H9 (cell line): Measurements from ENCODE around the gene IFNGR1. TPM values are rescaled to one million over a fixed set of nuclear protein-coding genes. Genes with fewer than 3 reads are reported as not detected.

Source experiments
- DNase-seq: peaks from one replicate; pipeline ENCODE4 v3.0.0-alpha.2; 2017
- H2AFZ ChIP-seq: one replicate; pipeline ENCODE4 v1.6.1; 2013; ENCODE audit warnings: mild to moderate bottlenecking, low read length, control low read depth, moderate library complexity
- H2AK5ac ChIP-seq: 2 replicates; pipeline ENCODE4 v1.6.1; 2013; ENCODE audit warnings: low read length, control low read depth, mixed read lengths; ENCODE audit not compliant: insufficient read length
- H2BK120ac ChIP-seq: one replicate; pipeline ENCODE4 v1.6.1; 2013; ENCODE audit warnings: low read depth, mild to moderate bottlenecking, low read length, control low read depth, inconsistent platforms; ENCODE audit not compliant: poor library complexity, severe bottlenecking
- H2BK12ac ChIP-seq: 2 replicates; pipeline ENCODE4 v1.6.1; 2013; ENCODE audit warnings: low read length, control low read depth, mixed read lengths, low read depth; ENCODE audit not compliant: insufficient read length
- H2BK15ac ChIP-seq: 2 replicates; pipeline ENCODE4 v1.6.1; 2013; ENCODE audit warnings: low read depth, low read length, control low read depth
- H2BK20ac ChIP-seq: one replicate; pipeline ENCODE4 v1.6.1; 2013; ENCODE audit warnings: low read depth, mild to moderate bottlenecking, low read length, control low read depth, inconsistent platforms; ENCODE audit not compliant: poor library complexity, severe bottlenecking
- H2BK5ac ChIP-seq: 2 replicates; pipeline ENCODE4 v1.6.1; 2013; ENCODE audit warnings: low read length, control low read depth, mixed read lengths; ENCODE audit not compliant: insufficient read length
- H3K14ac ChIP-seq: 2 replicates; pipeline ENCODE4 v1.6.1; 2013; ENCODE audit warnings: low read length, control low read depth; ENCODE audit not compliant: insufficient read depth
- H3K18ac ChIP-seq: 2 replicates; pipeline ENCODE4 v1.6.1; 2013; ENCODE audit warnings: low read depth, mild to moderate bottlenecking, mixed read lengths, low read length, control low read depth; ENCODE audit not compliant: insufficient read length
- H3K23ac ChIP-seq: 2 replicates; pipeline ENCODE4 v1.6.1; 2013; ENCODE audit warnings: low read length, control low read depth, mixed read lengths, low read depth; ENCODE audit not compliant: insufficient read length
- H3K23me2 ChIP-seq: 2 replicates; pipeline ENCODE4 v1.6.1; 2013; ENCODE audit warnings: low read depth, mild to moderate bottlenecking, mixed read lengths, low read length, control low read depth; ENCODE audit not compliant: insufficient read length, poor library complexity, severe bottlenecking
- H3K27ac ChIP-seq: 2 replicates; pipeline ENCODE4 v1.5.1; 2013; ENCODE audit warnings: low read length, control low read depth, mixed read lengths, low read depth; ENCODE audit not compliant: insufficient read length
- H3K27me3 ChIP-seq: 2 replicates; pipeline ENCODE4 v1.6.1; 2013; ENCODE audit warnings: low read length, control low read depth, inconsistent platforms; ENCODE audit not compliant: insufficient read depth
- H3K4ac ChIP-seq: 2 replicates; pipeline ENCODE4 v1.6.1; 2013; ENCODE audit warnings: low read depth, mild to moderate bottlenecking, control low read depth, inconsistent platforms, low read length, moderate library complexity
- H3K4me1 ChIP-seq: 2 replicates; pipeline ENCODE4 v1.6.1; 2013; ENCODE audit warnings: low read length, control low read depth, inconsistent platforms; ENCODE audit not compliant: insufficient read depth
- H3K4me2 ChIP-seq: 2 replicates; pipeline ENCODE4 v1.6.1; 2013; ENCODE audit warnings: low read length, control low read depth, mixed read lengths; ENCODE audit not compliant: insufficient read length, insufficient read depth
- H3K56ac ChIP-seq: 2 replicates; pipeline ENCODE4 v1.6.1; 2013; ENCODE audit warnings: low read depth, mild to moderate bottlenecking, mixed read lengths, low read length, control low read depth; ENCODE audit not compliant: insufficient read length
- H3K79me1 ChIP-seq: 2 replicates; pipeline ENCODE4 v1.6.1; 2013; ENCODE audit warnings: low read depth, mild to moderate bottlenecking, moderate library complexity, low read length, control low read depth, inconsistent platforms; ENCODE audit not compliant: insufficient read depth, poor library complexity, severe bottlenecking
- H3K79me2 ChIP-seq: 2 replicates; pipeline ENCODE4 v1.6.1; 2013; ENCODE audit warnings: low read length, control low read depth, inconsistent platforms; ENCODE audit not compliant: insufficient read depth
- H3K9ac ChIP-seq: 2 replicates; pipeline ENCODE4 v1.6.1; 2013; ENCODE audit warnings: low read length, control low read depth, mixed read lengths; ENCODE audit not compliant: insufficient read length; ENCODE audit errors: extremely low read depth
- H3K9me3 ChIP-seq: one replicate; pipeline ENCODE4 v1.6.1; 2013; ENCODE audit warnings: low read depth, low read length, inconsistent platforms; ENCODE audit not compliant: control insufficient read depth
- H3T11ph ChIP-seq: one replicate; pipeline ENCODE4 v1.6.1; 2013; ENCODE audit warnings: mild to moderate bottlenecking, low read length, control low read depth, inconsistent platforms
- H4K20me1 ChIP-seq: one replicate; pipeline ENCODE4 v1.6.1; 2013; ENCODE audit not compliant: control insufficient read depth, insufficient read length, insufficient read depth
- H4K5ac ChIP-seq: 2 replicates; pipeline ENCODE4 v1.6.1; 2013; ENCODE audit warnings: low read depth, mild to moderate bottlenecking, mixed read lengths, low read length, control low read depth; ENCODE audit not compliant: insufficient read length
- H4K8ac ChIP-seq: replicated peaks from 2 replicates; pipeline ENCODE4 v1.6.1; 2013; ENCODE audit warnings: low read length, control low read depth, mixed read lengths, low read depth; ENCODE audit not compliant: insufficient read length
- H4K91ac ChIP-seq: 2 replicates; pipeline ENCODE4 v1.6.1; 2013; ENCODE audit warnings: low read depth, mild to moderate bottlenecking, moderate library complexity, mixed read lengths, low read length, control low read depth; ENCODE audit not compliant: insufficient read length
- H3K27ac Mint-ChIP-seq, 3 experiments: 2 replicates in 2 of 3; 3 replicates in 1 of 3; pipeline ENCODE4 v1.8.0; 2020 to 2021; ENCODE audit warnings: mixed read lengths in 3 of 3, mild to moderate bottlenecking in 1 of 3, moderate library complexity in 1 of 3
- H3K27me3 Mint-ChIP-seq: 2 replicates; pipeline ENCODE4 v1.8.0; 2021; ENCODE audit warnings: low read depth, mild to moderate bottlenecking, moderate library complexity, mixed read lengths
- H3K36me3 Mint-ChIP-seq, 3 experiments: 2 replicates in 2 of 3; 3 replicates in 1 of 3; pipeline ENCODE4 v1.8.0; 2020 to 2021; ENCODE audit warnings: low read depth in 3 of 3, mixed read lengths in 3 of 3; ENCODE audit not compliant: insufficient read depth in 1 of 3
- H3K4me1 Mint-ChIP-seq, 2 experiments: 2 replicates each; pipeline ENCODE4 v1.8.0; 2020; ENCODE audit warnings: mixed read lengths in 2 of 2
- H3K4me3 Mint-ChIP-seq, 2 experiments: 2 replicates in 1 of 2; 3 replicates in 1 of 2; pipeline ENCODE4 v1.8.0; 2020 to 2021; ENCODE audit warnings: mild to moderate bottlenecking in 2 of 2, mixed read lengths in 2 of 2, moderate library complexity in 1 of 2
- H3K9me3 Mint-ChIP-seq, 2 experiments: 2 replicates in 1 of 2; 3 replicates in 1 of 2; pipeline ENCODE4 v1.8.0; 2020; ENCODE audit warnings: mild to moderate bottlenecking in 2 of 2, mixed read lengths in 2 of 2, moderate library complexity in 1 of 2
- CTCF ChIP-seq: fragments of 200-600 bp; sonication (generic); conservative IDR thresholded peaks from 3 replicates; pipeline ENCODE4 v1.8.0; 2021; ENCODE audit warnings: antibody characterized with exemption, mild to moderate bottlenecking
- WGBS: extraction: QIAGEN DNeasy Blood & Tissue Kit; methylation state at CpG from one replicate; pipeline ENCODE4 v1.1.7; 2013; ENCODE audit warnings: missing lambda C conversion rate, low lambda C conversion rate, mixed read lengths; ENCODE audit not compliant: insufficient read length; ENCODE audit errors: extremely low coverage; 5-methylcytosine and 5-hydroxymethylcytosine counted together
- total RNA-seq: library from RNA; stranded (reverse); gene quantifications from 2 replicates; pipeline ENCODE4 v1.2.1, GENCODE V29; 2021

IFNGR1 gene
- total RNA-seq, 1 experiment from 2014 or later: 32.2 TPM

GRCh38 chr6:137157601-137158000 lies 61.6 kb downstream of the IFNGR1 start:
- Histone ChIP-seq H3K27ac (no peak overlapping the region), H3K79me2 (no peaks in the 10 kb centered on the region), H3K9me3 (peaks cover 13% of the 10 kb centered on the region), H2AK5ac (no peak overlapping the region), H2BK20ac (no peak overlapping the region), H3K27me3 (no peaks in the 10 kb centered on the region), H3K23ac (no peak overlapping the region), H4K8ac (no peak overlapping the region), H3K4me2 (no peak overlapping the region), H2AFZ (no peak overlapping the region), H3T11ph (no peak overlapping the region), H3K56ac (no peak overlapping the region), H2BK120ac (no peak overlapping the region), H3K9ac (no peak overlapping the region), H2BK12ac (no peak overlapping the region), H4K5ac (no peak overlapping the region), H2BK5ac (no peak overlapping the region), H3K4ac (no peak overlapping the region), H2BK15ac (no peak overlapping the region), H3K14ac (no peak overlapping the region), H3K79me1 (no peaks in the 10 kb centered on the region), H3K4me1 (no peaks in the 10 kb centered on the region), H3K23me2 (no peaks in the 10 kb centered on the region), H3K18ac (no peak overlapping the region), H4K91ac (no peak overlapping the region), H4K20me1 (no peaks in the 10 kb centered on the region)
- Mint-ChIP-seq H3K27ac (no peak overlapping the region), H3K36me3 (peaks cover 10 to 24% (median 15%) of the 10 kb centered on the region in 3 experiments), H3K27me3 (peaks cover 2% of the 10 kb centered on the region; the same call in 1 of the 2 replicates), H3K9me3 (peaks cover 30 to 31% of the 10 kb centered on the region in 2 experiments), H3K4me3 (no peak overlapping the region), H3K4me1 (no peaks in the 10 kb centered on the region)
- TF ChIP-seq CTCF: no peak
- 100% methylated on average over 1 of the region's 4 CpGs for WGBS
- DNase-seq: no peak
